ENCODE data around the gene CDS2. TPM values are rescaled to one million over a fixed set of nuclear protein-coding genes. Genes with fewer than 3 reads are reported as not detected.

Gene CDS2
- total RNA-seq, 2 donors from 2014 or later, result 31.7 to 44.3 TPM

GRCh38 chr20:5221061-5221430, 94.2 kb downstream of the CDS2 start:
- no peaks in the 10 kb centered on the region for H3K27me3 ChIP-seq
- H3K9me3 ChIP-seq, result no peaks in the 10 kb centered on the region
- DNase-seq, result no peak
- no peak overlapping the region for H3K9ac ChIP-seq (ENCODE audit: low read depth in 2 of 2, low read length in 2 of 2)
- H3K4me1 ChIP-seq, result no peaks in the 10 kb centered on the region
- no peaks in the 10 kb centered on the region for H3K36me3 ChIP-seq
- intact Hi-C loops (cut with DNase I), result no loop called here
- TF ChIP-seq, protein P1, sequence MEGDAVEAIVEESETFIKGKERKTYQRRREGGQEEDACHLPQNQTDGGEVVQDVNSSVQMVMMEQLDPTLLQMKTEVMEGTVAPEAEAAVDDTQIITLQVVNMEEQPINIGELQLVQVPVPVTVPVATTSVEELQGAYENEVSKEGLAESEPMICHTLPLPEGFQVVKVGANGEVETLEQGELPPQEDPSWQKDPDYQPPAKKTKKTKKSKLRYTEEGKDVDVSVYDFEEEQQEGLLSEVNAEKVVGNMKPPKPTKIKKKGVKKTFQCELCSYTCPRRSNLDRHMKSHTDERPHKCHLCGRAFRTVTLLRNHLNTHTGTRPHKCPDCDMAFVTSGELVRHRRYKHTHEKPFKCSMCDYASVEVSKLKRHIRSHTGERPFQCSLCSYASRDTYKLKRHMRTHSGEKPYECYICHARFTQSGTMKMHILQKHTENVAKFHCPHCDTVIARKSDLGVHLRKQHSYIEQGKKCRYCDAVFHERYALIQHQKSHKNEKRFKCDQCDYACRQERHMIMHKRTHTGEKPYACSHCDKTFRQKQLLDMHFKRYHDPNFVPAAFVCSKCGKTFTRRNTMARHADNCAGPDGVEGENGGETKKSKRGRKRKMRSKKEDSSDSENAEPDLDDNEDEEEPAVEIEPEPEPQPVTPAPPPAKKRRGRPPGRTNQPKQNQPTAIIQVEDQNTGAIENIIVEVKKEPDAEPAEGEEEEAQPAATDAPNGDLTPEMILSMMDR (IDR thresholded peaks at IDR 0.05), result no peak
- no peak overlapping the region for H3K4me3 ChIP-seq
- no peak overlapping the region for H3K27ac ChIP-seq

DNA sequence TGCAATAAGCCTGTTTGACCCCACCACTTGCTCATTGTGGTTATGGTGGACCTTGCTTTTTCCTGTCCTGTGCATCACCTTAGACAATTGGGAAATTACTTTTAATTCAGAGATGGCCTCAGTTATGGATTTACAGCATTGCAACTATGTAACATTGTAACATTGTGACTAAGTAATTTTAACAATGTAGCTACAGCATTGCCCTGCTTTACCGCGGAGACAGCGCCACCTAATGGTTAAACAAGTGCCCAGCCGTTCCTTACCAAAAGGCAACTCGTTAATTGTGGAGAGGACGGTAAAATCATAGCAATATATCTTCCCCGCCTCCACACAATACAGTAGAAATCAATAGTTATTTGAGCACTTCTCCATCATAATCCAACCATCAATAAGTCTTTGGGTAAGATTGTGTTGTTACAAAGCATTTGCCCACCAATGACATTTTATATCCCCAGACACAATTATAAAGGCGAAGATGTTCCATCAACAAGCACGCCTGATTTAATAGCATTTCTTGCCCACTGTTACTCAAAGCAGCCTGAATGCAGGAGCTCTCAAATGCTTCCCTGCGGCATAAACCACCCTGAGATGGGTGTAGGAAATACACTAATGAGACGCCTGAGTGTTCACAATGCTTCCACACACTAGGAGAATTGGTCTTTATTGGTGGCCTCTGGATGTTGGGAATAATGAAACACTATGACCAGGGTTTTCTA, 96.3 kb downstream of the CDS2 start:
- H3K36me3 ChIP-seq, result no peaks in the 10 kb centered on the region
- DNase-seq, result peak; percentile 65
- no peaks in the 10 kb centered on the region for H3K9me3 ChIP-seq
- TF ChIP-seq, protein P1 (IDR thresholded peaks at IDR 0.05), result peak; percentile 84
- H3K4me1 ChIP-seq, result no peaks in the 10 kb centered on the region
- intact Hi-C loops (cut with DNase I), result no loop called here
- H3K4me3 ChIP-seq, result no peak overlapping the region
- no peak overlapping the region for H3K27ac ChIP-seq
- H3K9ac ChIP-seq (ENCODE audit: low read depth in 2 of 2, low read length in 2 of 2), result no peak overlapping the region
- H3K27me3 ChIP-seq, result no peaks in the 10 kb centered on the region

DNA sequence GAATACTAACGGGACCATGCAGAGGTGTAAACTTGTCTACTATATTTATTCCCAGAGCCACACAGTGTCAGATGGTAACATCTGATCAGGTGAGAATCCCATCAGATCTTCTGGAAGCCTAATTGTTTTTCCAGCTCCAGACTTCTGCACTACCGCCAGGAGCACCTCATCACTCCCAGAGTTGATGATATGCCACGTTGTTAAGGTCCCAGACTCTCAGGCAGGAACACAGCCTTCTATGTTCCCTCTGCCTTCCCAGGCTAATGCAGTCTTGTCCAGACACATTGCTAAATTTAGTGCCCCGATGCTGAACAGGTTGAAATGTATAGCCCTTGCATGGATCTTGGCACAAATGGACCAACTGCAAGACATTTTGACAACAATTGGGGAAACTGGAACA, 103.7 kb downstream of the CDS2 start:
- H3K9me3 ChIP-seq, result no peaks in the 10 kb centered on the region
- TF ChIP-seq, protein P1 (IDR thresholded peaks at IDR 0.05), result no peak
- H3K27me3 ChIP-seq, result no peaks in the 10 kb centered on the region
- intact Hi-C loops (cut with DNase I), result no loop called here
- no peak overlapping the region for H3K9ac ChIP-seq (ENCODE audit: low read depth in 2 of 2, low read length in 2 of 2)
- no peak overlapping the region for H3K4me3 ChIP-seq
- no peaks in the 10 kb centered on the region for H3K4me1 ChIP-seq
- no peak overlapping the region for H3K27ac ChIP-seq
- DNase-seq, result no peak
- H3K36me3 ChIP-seq, result no peaks in the 10 kb centered on the region

- H3K4me3 ChIP-seq, result no peak overlapping the region
- TF ChIP-seq, protein P1 (IDR thresholded peaks at IDR 0.05), result no peak
- no peak overlapping the region for H3K27ac ChIP-seq
- H3K4me1 ChIP-seq, result no peaks in the 10 kb centered on the region
- intact Hi-C loops (cut with DNase I), result no loop called here
- no peaks in the 10 kb centered on the region for H3K36me3 ChIP-seq
- no peak overlapping the region for H3K9ac ChIP-seq (ENCODE audit: low read depth in 2 of 2, low read length in 2 of 2)
- H3K9me3 ChIP-seq, result no peaks in the 10 kb centered on the region
- no peak for DNase-seq
- H3K27me3 ChIP-seq, result no peaks in the 10 kb centered on the region
Observed at GRCh38 chr20:5234158-5234557, 107.3 kb downstream of the CDS2 start.

DNA sequence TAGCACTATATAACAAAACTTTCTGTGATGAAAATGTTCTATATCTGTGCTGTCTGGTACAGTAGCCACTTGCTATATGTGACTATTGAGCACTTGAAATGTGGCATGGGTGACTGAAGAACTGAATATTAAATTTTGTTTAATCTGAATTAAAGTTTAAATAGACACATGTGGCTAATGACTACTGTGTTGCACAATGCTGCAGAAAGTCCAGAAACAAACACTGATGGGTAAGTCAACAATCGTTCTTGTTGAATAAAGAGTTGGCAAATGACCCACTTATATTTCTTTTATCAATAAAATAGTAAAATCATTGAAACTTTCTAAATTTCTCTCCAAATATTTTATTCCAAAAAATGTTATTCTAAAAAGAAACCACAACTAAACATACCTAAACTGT, 108.2 kb downstream of the CDS2 start:
- TF ChIP-seq, protein P1 (IDR thresholded peaks at IDR 0.05), result no peak
- DNase-seq, result no peak
- Histone ChIP-seq H3K4me3 (no peak overlapping the region), H3K27ac (no peak overlapping the region), H3K9ac (ENCODE audit: low read depth in 2 of 2, low read length in 2 of 2) (no peak overlapping the region), H3K9me3 (no peaks in the 10 kb centered on the region), H3K36me3 (no peaks in the 10 kb centered on the region), H3K27me3 (no peaks in the 10 kb centered on the region), H3K4me1 (no peaks in the 10 kb centered on the region)
- intact Hi-C loops (cut with DNase I), result no loop called here

Other genes starting within 250 kb of the CDS2 start
- gene SLC23A2, start 125.5 kb upstream of the CDS2 start, total RNA-seq, result 1 to 10 TPM; 4.6 to 5.1 TPM
- gene TMEM230, start 13.9 kb upstream of the CDS2 start, total RNA-seq, result 10 to 100 TPM; 54.0 to 80.3 TPM
- 100 to 1,000 TPM in 1 of 2 donors, 10 to 100 TPM in 1; 59.0 to 204 TPM for gene PCNA, start 7.0 kb upstream of the CDS2 start, total RNA-seq
- gene PROKR2, start 189.9 kb downstream of the CDS2 start, total RNA-seq, result not detected